HG03280 (cell line): Measurements from ENCODE around the gene PRPF19.

Experiments
- ATAC-seq: cut with Tn5 transposase; IDR thresholded peaks from one replicate; pipeline ENCODE4 v1.9.1; 2021; ENCODE audit warnings: mild to moderate bottlenecking, moderate library complexity; ENCODE audit not compliant: unreplicated experiment

PRPF19 gene

DNA sequence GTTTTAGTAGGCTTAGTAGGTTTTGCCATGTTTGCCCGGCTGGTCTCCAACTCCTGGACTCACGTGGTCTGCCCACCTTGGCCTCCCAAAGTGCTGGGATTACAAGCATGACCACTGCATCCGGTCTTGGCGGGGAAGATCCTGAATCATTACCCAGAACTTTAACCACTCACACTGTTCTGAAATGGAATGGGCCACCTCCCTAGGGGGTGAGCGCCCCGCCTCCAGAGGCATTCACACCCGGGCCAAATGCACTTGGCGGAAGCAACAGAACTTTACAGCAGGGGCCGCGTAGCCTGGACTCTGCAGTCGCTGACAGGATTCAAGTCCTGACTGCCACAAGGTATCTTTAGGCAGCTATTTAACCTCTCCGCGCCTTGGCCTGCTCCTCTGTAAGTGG is 59.1 kb downstream of the PRPF19 start:
- ATAC-seq, result no peak

- no peak for ATAC-seq
Observed at GRCh38 chr11:60845338-60845737, 61.0 kb downstream of the PRPF19 start.

- ATAC-seq, result no peak
Observed at GRCh38 chr11:60844870-60845221, 61.5 kb downstream of the PRPF19 start.

GRCh38 chr11:60844045-60844869 is 62.1 kb downstream of the PRPF19 start:
- ATAC-seq, result no peak

DNA sequence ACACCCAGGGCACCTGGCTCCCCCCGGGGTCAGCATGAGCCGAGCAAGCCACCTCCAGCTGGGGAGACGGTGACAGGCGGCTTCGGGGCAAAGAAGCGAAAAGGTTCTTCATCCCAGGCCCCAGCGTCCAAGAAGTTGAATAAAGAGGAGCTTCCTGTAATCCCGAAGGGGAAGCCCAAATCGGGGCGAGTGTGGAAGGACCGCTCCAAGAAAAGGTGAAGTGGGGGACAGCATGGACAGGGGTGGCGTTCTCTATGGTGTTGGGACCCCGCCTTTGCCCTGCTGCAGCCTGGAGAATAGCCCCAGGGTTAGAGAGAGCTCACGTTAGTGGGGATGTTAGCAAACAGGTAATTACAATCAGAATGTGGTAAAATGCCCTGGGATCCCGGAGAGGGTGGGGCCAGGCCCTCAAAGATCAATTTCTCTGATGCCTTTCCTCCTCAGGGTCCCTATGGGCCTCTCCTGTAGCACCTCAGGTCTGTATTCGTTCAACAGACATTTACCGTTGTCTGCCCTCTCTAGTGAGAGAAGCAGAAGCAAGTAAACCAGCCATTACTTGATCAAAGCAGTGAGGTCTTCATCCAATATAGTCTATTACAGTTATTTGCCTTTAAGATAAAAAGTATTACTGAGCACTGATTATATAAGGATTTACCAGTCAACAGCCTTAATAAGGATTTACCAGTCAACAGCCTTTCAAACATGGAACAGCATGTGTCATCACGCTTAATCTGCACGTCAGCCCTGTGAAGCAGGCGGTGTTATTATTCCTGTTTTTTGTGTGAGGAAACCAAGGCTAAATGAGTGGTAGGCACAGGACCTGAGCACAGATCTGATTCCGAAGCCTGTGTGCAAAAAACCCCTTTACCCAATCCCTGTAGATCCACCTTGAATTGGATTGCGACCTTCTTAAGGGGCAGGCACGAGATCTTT is 63.5 kb downstream of the PRPF19 start:
- ATAC-seq, result no peak

- ATAC-seq, result peak; percentile 85
Observed at GRCh38 chr11:60841797-60842667, 64.4 kb downstream of the PRPF19 start, which contains the start of gene CCDC86. Gene CCDC86 (plus strand): TSS chr11:60842113. CDS start chr11:60842125, 12 bp downstream.
